NCI-H187 treated with DMSO at 0.1 percent for 48 hours (cell line): ENCODE measurements around the gene CLECL1.
A peak's percentile ranks its signal among the peaks of the same experiment; 100 is the strongest.
"Not testable (repeated sequence)": the region's sequence is repeated elsewhere in the genome, so short reads cannot be mapped to it uniquely, and the experiment has no call there.

ENCODE experiments used
- DNase-seq: peaks from one replicate; lab custom pipeline; 2025; lab: John Stamatoyannopoulos, UW

The CLECL1 gene

DNA sequence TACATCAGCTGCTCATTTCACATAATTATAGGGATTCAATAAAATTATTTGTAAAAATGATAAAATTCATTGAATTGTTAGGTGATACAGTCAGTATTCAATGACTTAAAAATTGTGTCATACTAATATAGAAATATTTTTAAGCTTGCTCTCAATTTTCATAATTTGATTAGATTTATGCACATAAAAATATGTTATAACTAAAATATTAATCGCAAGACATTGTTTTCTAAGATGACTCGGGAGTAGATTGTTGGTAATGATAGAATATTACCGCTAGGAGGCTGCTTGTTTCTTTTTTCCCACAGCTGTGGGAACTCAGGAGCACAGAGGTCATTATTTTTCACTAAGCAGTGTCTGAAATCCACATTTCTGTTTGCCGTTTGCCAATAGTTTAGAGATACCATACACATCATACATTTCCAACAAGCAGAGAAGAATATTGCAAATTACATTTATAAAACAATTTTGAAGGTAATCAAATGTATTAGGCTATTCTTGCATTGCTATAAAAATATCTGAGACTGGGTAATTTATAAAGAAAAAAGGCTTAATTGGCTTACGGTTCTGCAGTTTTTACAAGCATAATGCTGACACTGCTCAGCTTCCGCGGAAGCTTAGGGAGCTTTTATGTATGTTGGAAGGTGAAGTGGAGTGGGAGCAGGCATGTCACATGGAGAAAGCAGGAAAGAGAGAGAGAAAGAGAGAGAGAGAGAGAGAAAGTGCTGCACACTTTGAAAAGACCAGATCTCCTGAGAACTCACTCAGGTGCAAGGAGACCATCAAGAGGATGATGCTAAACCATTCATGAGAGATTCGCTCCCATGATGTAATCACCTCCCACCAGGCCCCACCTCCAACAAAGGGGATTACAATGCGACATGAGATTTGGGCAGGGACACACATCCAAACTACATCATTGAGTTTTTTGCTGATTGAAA, 18.6 kb upstream of the CLECL1 start:
- DNase-seq = no peak

DNA sequence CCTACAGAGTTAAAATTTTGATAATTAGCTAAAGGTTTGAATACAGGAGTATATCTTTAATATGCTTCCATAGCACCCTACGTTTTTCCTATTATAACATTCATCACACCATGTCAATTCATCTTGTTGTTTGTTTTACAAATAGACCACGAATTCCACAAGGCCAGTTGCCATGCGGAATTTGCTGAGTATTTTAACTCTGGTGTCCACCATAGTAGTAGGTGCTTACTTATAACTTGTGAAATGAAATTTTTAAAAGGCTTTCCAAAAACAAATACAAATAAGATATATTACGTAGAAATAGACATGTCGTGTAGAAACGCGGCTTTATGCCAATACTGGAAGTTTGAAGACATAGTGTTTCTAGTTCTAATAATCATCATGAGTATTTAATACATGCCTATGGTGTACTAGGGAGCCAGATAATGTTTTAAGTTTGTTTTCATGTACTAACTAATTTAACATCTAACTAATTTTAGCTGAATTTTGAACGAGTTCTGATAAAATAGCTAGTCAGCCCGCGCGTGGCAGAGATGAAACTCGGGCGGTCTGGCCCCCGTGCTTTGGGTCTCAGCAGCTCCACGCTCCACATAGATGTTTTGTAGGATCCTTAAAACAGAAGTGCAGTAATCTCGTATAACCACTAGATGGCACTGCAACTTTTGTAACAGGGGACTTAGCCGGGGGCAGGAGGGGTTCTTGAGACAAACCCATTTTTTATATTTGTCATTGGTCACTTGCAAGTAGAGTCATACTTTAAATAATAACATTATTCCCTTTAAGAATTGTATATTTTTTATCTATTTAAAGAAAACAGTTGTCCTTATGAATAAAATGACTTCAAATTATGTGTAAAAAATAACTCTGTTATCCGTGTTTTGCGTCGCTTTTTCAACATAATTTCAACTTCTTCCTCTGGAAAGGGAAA, 17.6 kb upstream of the CLECL1 start:
- DNase-seq = peak; percentile 9

DNA sequence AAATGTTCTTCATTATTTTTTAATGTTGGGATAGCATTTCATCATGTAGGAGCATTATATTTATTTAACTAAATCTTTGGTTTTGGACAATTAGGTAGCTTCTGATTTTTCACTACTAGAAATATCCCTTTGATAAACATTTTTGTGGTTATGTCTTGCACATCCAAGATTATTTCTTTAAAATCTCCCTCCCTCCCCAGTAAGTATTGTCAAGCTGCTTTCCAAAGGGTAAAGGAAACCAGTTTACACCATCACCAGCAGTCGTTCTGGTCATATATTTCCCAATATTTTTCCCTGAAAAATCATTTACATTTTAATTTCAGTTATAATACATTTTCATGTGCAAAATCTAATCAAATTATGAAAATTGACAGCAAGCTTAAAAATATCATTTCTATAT, 16.7 kb upstream of the CLECL1 start:
- no peak for DNase-seq

DNA sequence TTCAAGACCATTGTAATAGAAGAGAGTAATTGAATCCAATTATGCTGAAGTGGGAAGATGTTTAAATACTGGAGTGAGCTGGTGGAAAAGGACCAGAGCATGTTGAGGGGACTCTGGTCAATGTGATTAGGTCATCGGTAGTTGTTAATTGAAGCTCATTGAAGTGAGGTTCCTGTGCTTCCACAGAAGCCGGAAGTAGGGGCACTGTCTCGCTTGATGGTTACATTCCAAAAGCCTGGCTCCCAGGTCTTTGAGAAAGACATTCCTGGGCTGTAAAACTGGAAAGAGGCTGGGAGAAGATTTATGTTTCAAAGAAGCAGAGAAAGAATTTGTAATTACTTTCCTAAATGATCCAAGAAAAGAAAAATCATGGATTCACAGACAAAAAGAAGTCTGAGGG, 12.3 kb upstream of the CLECL1 start:
- DNase-seq = no peak

DNA sequence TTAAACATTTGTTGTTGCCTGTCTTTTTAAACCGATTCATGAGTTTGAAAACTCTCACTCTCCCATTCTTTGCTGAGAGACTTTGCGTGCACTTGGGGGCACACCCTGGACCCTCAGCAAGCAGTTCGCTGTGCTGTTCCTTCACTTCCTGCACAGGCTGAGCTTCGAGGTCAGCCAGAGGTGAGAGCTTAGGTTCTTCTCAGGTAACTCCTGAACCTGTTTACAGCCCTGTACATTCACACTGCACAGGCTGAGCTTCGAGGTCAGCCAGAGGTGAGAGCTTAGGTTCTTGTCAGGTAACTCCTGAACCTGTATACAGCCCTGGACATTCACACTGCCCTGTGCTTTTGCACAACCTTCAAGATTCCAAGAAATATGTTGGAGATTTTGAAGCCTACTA, 9.8 kb upstream of the CLECL1 start:
- no peak for DNase-seq

DNA sequence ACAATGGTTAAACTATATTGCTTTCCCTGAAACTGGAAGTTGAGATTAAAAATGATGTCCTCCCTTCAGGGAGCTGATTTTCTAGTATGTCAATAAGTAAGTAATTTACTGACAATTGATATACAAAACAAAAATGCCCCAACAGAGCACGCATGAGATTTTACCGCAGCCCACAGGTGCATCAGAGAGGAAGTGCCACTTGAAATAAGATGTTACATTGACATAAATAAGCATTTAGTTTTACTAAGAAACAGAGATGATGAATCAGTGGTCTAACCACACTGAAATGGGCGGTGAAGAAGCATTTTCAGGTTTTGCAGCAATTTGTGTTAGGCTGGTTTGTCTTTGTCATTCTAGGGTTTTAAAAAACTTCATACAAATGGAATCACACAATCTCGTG, 8.8 kb upstream of the CLECL1 start:
- no peak for DNase-seq

DNA sequence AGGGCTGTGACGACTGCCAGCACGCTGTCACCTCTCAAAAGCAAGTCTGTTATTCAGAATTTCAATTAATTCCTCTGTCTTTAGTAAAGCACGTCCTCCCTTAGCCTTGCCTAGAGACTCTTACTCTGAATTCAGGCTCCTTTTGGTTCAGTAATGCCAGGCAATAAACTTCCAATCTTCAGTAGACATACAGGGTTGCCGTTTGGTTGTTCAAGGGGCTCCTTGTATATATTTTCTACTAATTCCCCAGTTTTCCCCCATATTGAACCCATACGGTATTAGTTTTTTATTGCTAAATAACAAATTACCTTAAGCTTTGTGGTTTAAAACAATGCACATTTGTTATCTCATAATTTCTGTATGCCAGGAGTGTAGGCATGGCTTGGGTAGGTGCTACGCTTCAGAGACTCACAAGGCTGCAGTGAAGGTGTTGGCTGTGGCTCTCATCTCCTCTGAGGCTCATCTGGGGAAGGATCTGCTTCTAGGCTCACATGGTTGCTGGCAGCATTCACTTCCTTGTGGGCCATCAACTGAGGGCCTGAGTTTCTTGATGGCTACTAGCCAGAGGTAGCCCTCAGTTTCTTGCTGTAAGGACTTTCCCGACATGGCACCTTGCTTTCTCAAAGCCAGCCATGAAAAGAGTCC, 7.3 kb upstream of the CLECL1 start:
- no peak for DNase-seq

DNA sequence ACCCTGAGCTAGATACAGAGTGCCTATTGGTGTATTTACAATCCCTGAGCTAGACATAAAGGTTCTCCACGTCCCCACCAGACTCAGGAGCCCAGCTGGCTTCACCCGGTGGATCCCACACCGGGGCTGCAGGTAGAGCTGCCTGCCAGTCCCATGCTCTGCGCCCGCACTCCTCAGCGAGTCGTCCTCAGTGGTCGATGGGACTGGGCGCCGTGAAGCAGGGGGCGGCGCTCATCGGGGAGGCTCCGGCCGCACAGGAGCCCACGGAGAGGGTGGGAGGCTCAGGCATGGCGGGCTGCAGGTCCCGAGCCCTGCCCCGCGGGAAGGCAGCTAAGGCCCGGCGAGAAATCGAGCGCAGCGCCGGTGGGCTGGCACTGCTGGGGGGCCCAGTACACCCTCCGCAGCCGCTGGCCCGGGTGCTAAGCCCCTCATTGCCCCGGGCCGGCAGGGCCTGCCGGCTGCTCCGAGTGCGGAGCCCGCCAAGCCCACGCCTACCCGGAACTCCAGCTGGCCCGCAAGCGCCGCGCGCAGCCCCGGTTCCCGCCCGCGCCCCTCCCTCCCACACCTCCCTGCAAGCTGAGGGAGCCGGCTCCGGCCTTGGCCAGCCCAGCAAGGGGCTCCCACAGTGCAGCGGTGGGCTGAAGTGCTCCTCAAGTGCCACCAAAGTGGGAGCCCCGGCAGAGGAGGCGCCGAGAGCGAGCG, 6.7 kb upstream of the CLECL1 start:
- not testable (repeated sequence) for DNase-seq

DNA sequence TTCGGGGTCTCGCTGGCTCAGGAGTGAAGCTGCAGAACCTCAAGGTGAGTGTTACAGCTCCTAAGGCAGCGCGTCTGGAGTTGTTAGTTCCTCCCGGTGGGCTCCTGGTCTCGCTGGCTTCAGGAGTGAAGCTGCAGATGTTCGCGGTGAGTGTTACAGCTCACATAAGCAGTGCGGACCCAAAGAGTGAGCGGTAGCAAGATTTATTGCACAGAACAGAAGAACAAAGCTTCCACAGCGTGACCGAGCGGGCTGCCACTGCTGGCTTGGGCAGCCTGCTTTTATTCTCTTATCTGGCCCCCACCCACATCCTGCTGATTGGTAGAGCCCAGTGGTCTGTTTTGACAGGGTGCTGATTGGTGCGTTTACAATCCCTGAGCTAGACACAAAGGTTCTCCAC, 6.0 kb upstream of the CLECL1 start:
- not testable (repeated sequence) for DNase-seq

DNA sequence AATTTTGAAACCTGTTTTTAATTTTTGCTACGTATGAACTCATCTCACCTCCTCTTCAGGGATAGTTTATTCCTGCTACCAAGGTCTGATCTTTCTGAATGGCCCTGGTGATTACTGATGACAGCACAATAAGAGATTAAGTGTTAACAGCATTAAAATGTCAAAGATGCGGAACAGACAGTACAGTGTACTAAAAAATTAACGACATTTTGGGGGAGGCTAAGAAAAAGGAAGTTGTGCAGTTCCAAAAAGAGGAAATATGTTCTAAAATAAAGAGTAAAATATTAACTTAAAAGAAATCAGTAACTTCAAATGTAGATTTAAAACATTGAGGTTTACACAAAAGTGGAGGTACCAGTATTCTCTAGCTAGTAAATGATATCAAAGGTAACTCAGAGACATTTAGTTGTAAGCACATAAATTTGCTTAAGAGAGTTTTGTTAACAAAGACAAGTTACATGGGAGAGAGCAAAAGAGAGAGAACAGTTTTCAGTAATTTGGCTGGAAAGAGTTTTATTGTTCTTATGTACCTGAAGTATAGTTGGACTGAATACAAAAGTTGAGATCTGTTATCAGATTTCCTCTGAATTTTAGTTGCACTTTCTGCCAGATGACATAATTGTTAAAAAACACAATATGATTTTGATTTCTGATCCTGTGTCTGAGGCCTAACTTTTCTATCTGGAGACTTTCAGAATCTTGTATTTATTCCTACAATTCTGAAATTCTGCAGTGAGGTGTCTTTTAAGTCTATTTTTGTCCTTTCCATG, 4.2 kb upstream of the CLECL1 start:
- DNase-seq = no peak

DNA sequence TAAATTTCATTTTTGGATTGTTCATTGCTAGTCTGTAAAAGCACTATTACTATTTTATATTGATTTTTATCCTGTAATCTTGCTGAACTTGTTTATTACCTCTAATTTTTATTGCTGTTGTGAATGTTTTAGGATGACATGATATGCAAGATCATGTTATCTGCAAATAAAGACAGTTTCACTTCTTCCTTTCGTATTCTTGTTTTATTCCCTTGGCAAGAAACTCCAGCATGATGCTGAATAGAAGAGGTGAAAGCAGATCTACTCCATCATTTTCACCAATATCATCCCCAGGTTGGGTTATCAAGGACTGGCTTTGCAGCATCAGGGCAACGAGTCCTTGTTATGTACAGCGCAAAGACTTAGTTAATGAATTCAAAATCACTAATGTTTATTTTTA, 2.7 kb upstream of the CLECL1 start:
- no peak for DNase-seq

DNA sequence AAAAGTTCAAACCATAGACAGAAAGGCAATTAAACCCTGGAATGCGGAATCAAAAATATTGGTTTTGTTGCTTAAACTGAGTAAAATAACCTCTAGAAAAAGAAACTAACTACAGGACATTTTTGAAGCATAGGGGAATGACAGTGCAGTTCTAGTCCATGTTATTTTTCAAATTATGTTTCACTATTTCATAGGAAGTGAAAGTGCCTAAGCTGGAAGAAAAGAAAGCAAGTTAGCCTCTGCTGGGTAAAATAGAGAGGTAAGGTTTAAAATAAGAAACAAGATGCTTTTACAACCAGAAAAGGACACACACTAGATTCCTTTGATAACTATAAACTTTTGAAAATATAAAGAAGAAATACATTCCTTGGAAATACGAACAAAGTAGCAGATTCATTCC, 1.1 kb downstream of the CLECL1 start:
- no peak for DNase-seq

DNA sequence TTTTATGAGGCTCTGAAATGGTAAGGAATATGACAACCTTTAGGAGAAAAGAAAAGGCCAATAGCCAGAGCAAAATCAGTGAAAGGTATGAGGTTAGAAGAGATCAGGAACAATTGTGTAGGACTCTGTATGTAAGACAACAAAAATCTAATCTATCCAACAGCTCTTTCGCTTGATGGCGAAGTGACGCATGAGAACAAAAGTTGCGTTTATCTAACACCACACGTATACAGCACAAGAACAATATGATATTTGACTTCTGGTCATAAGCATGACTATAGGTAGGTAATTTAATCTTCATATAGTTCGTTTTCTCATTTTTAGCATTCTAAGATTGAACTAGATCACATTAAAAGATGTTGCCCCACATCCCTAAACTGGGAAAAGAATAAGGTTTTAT, 1.5 kb downstream of the CLECL1 start:
- DNase-seq = no peak

DNA sequence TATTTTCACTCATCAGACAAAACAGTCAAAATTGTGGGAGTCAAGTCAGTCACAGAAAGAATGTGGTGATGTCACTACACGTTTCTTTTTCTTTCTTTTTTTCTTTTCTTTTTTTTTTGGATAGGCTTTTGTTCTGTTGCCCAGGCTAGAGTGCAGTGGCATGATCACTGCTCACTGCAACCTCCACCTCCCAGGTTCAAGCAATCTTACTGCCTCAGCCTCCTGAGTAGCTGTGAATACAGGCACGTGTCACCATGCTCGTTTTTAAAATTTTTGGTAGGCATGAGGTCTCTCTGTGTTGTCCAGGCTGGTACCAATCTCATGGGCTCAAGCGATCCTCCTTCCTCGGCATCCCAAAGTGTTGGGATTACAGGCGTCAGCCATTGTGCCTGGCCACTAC, 2.3 kb downstream of the CLECL1 start:
- DNase-seq = no peak

DNA sequence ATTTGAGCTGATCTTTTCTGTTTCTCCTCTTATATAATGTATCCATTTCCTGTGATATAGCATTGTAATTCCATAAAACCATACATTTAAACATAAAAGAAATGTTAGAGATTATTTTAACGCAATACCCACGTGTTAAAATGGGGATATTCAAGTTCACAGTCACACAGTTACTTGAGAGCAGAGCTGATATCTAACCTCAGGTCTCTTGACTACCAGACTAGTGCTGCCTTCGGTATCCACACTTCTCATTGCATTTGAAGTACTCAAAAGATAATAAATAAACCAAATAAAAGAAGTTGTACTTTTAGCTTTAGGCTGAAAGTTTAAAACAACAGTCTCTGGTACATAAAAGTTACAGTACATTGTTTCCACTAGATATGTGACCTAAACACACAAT, 2.9 kb downstream of the CLECL1 start:
- DNase-seq = no peak

DNA sequence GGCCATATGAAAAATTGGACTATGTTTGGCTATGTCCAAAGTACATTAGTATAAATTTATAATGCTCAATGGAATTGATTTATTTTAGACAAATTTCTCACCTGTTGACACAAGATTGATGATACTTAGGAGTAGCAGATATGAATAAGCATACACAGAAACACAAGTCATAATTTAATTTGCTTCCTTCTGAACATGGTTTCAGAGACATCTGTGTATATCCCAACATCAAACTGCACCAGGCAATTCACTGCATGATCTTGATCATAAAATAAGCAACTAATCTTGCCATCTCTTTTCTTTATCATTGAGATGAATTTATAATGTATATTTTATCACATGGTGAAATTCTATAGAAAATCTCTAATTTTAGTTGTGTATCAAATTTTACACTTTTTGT, 3.8 kb downstream of the CLECL1 start:
- no peak for DNase-seq

DNA sequence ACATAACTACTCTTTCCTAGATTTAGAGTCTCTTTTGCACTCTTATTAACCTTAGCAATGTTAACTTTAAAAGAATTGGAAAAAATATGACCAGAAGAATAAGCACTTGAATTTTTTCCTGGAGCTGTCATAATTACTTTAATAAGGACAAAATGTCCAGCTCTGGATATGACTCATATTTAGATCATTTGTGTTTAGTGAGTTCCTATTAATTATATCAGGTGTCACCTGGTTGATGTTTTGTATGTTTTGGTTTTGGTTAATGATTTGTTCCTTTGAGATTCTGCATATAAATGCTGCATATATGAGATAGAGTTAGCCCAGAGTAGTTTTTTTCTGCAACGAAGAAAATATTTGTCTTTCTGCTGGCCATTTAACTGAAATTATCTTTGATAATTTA, 5.1 kb downstream of the CLECL1 start:
- no peak for DNase-seq

DNA sequence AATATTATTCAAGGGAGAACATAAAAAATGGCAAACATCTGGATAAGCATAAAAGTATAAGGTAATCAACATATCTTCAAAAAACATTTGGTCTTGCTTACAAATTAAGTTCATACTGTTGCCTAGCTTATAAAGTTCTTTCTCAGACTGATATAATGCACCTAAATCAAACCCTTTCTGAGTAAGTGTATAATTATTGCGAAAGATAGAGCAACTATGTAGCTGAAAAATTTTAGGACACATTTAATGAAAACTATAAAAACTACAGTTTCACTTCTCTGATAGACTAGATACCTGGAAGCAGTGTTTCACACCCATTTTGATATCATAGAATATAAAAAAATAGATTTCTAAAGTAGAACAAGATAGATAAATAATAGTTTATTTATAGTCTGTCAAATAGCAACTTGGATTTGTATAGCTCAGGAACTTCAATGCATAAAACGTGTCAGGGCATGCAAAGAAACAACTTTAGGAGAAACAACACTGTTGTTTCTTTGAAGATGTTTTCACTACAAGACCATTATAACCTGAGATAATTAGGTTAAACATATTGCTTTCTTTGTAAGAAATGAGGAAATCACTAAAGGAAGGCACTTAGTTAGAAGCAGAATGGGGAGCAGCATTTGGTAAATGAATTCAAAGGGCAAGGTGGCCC, 7.6 kb downstream of the CLECL1 start:
- no peak for DNase-seq

DNA sequence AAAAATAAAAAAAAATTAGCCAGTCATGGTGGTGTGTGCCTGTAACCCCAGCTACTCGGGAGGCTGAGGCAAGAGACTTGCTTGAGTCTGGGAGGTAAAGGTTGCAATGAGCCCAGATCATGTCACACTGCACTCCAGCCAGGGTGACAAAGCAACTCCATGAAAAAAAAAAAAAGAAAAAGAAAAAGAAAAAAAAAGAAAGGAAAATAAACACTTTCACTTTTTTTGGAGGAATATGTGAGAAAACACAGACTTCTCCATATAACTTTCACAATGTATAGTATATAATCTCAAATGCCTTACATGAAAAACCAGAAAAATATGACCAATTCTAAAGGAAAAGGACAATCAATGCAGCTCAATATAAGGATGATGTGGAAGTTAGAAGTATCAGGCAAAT, 8.9 kb downstream of the CLECL1 start:
- no peak for DNase-seq

DNA sequence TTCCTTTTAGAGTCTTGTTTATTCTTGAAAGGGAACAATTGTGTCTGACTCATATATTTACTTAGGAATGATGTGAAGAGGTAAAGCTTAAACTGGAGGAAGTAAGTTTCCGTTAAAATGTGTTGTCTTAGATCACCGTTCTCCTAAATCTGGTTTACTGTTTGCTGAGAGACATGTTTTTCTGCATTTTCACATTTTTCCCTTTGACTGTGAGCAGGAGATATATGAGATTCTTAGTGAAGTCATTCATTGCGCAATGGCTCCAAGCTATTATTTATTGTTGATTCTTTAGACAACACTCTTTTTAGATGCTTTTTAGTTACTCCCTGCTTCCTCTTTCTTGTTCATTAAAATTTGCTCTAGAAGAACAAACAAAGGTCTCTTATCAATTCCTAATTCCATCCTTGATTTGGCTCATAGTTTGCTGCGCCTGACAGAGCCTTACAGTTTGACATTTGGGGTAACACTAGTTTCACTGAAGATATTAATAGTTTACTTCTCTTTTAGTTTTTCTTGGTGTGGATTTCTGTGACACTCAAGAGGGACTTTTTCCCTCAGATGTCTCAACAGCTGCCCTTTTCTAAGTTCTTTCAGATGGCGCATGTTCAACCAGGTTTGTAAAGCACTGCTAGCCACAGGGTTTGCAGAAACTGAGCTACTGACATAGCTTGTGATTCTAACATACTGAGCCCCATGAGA, 11.4 kb downstream of the CLECL1 start:
- DNase-seq = no peak
